Measurements from ENCODE around the gene LRRC7.
"Not testable (repeated sequence)": the region's sequence is repeated elsewhere in the genome, so short reads cannot be mapped to it uniquely, and the experiment has no call there.

LRRC7 gene

GRCh38 chr1:70039485-70039884 is 471.8 kb downstream of the LRRC7 start:
- DNase-seq (ENCODE audit: low read depth in 2 of 2), result no peak

GRCh38 chr1:70041317-70042045 is 473.8 kb downstream of the LRRC7 start:
- no peak for DNase-seq (ENCODE audit: low read depth in 2 of 2)

GRCh38 chr1:70042090-70042731 is 474.5 kb downstream of the LRRC7 start:
- DNase-seq (ENCODE audit: low read depth in 2 of 2), result no peak

GRCh38 chr1:70043804-70044203 is 476.1 kb downstream of the LRRC7 start:
- no peak for DNase-seq (ENCODE audit: low read depth in 2 of 2)

- DNase-seq (ENCODE audit: low read depth in 2 of 2), result no peak
Measured at GRCh38 chr1:70044832-70045231, 477.1 kb downstream of the LRRC7 start.

GRCh38 chr1:70045581-70045980 is 477.9 kb downstream of the LRRC7 start:
- DNase-seq (ENCODE audit: low read depth in 2 of 2), result not testable (repeated sequence)

- DNase-seq (ENCODE audit: low read depth in 2 of 2), result no peak
Measured at GRCh38 chr1:70048336-70049094, 480.8 kb downstream of the LRRC7 start.

- DNase-seq (ENCODE audit: low read depth in 2 of 2), result no peak
Measured at GRCh38 chr1:70051926-70052325, 484.2 kb downstream of the LRRC7 start.

- no peak for DNase-seq (ENCODE audit: low read depth in 2 of 2)
Measured at GRCh38 chr1:70057500-70057899, 489.8 kb downstream of the LRRC7 start.

GRCh38 chr1:70061231-70061630 is 493.5 kb downstream of the LRRC7 start:
- no peak for DNase-seq (ENCODE audit: low read depth in 2 of 2)

- no peak for DNase-seq (ENCODE audit: low read depth in 2 of 2)
Measured at GRCh38 chr1:70063861-70064260, 496.1 kb downstream of the LRRC7 start.

GRCh38 chr1:70066711-70067110 is 499.0 kb downstream of the LRRC7 start:
- no peak for DNase-seq (ENCODE audit: low read depth in 2 of 2)

GRCh38 chr1:70071601-70072000 is 503.9 kb downstream of the LRRC7 start:
- no peak for DNase-seq (ENCODE audit: low read depth in 2 of 2)

- no peak for DNase-seq (ENCODE audit: low read depth in 2 of 2)
Measured at GRCh38 chr1:70072231-70072751, 504.6 kb downstream of the LRRC7 start.

- no peak for DNase-seq (ENCODE audit: low read depth in 2 of 2)
Measured at GRCh38 chr1:70075761-70076160, 508.0 kb downstream of the LRRC7 start.

- no peak for DNase-seq (ENCODE audit: low read depth in 2 of 2)
Measured at GRCh38 chr1:70077066-70077465, 509.3 kb downstream of the LRRC7 start.

GRCh38 chr1:70079546-70079945 is 511.8 kb downstream of the LRRC7 start:
- DNase-seq (ENCODE audit: low read depth in 2 of 2), result no peak

GRCh38 chr1:70083519-70083918 is 515.8 kb downstream of the LRRC7 start:
- no peak for DNase-seq (ENCODE audit: low read depth in 2 of 2)

GRCh38 chr1:70084314-70084915 is 516.7 kb downstream of the LRRC7 start:
- no peak for DNase-seq (ENCODE audit: low read depth in 2 of 2)

- no peak for DNase-seq (ENCODE audit: low read depth in 2 of 2)
Measured at GRCh38 chr1:70085521-70085920, 517.8 kb downstream of the LRRC7 start.

- DNase-seq (ENCODE audit: low read depth in 2 of 2), result no peak
Measured at GRCh38 chr1:70086897-70087296, 519.2 kb downstream of the LRRC7 start.

- DNase-seq (ENCODE audit: low read depth in 2 of 2), result no peak
Measured at GRCh38 chr1:70090141-70090540, 522.4 kb downstream of the LRRC7 start.

Data from stimulated activated CD8-positive, alpha-beta memory T cell treated with anti-CD3 and anti-CD28 coated beads, Interleukin-2, amount 100 ng/mL, for 1 hour (primary cell).